ENCODE results near the gene TMEM232. TPM values are rescaled to one million over a fixed set of nuclear protein-coding genes. Genes with fewer than 3 reads are reported as not detected.

Gene TMEM232
- total RNA-seq, 2 experiments from 2014 or later: 0.98 to 1.1 TPM

DNA sequence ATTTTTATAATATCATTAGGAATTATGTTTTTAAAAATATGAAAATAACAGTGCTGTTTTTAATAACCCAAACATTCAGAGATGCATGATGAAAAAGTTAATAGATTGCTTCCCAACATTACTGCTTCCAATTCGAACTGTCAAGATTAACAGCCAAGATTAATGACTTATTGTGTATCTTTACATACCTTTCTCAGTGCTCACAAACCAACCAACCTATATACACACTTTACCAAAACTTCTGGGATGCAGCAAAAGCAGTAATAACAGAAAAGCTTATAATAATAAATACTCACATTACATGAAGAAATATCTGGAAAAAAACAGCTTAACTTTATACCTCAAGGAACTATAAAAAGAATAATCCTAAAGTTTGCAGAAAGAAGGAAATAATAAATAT lies 82.1 kb downstream of the TMEM232 start:
- DNase-seq: no peak
- Histone ChIP-seq H3K36me3 (ENCODE audit: insufficient read depth, low read length) (no peaks in the 10 kb centered on the region), H3K27me3 (ENCODE audit: control insufficient read depth in 1 of 2, insufficient read depth in 2 of 2, low read length in 2 of 2) (no peaks in the 10 kb centered on the region), H3K9me3 (ENCODE audit: control insufficient read depth in 1 of 2, insufficient read depth in 1 of 2, low read length in 2 of 2) (peaks cover 0 to 3% of the 10 kb centered on the region in 2 experiments), H3K4me3 (ENCODE audit: low read length) (no peak overlapping the region), H3K4me1 (ENCODE audit: insufficient read depth, low read length) (no peaks in the 10 kb centered on the region), H3K27ac (ENCODE audit: low read depth in 1 of 2, low read length in 2 of 2) (no peak overlapping the region)
- H3K36me3 Mint-ChIP-seq (ENCODE audit: low read depth): no peaks in the 10 kb centered on the region
- ChIA-PET POLR2A (no interaction called here), CTCF (no interaction called here)
- H3K9me3 Mint-ChIP-seq: no peaks in the 10 kb centered on the region
- TF ChIP-seq CTCF (IDR thresholded peaks at IDR 0.05): no peak
- no peak overlapping the region for H3K4me3 Mint-ChIP-seq
- H3K27ac Mint-ChIP-seq: no peak overlapping the region
- peaks cover 6% of the 10 kb centered on the region for H3K27me3 Mint-ChIP-seq
- peaks cover 1% of the 10 kb centered on the region for H3K4me1 Mint-ChIP-seq (ENCODE audit: low read depth)
- intact Hi-C loops (cut with DNase I, micrococcal nuclease): no loop called here
- no peak for ATAC-seq (ENCODE audit: poor library complexity)

GRCh38 chr5:110638970-110639902 lies 87.2 kb downstream of the TMEM232 start:
- H3K27me3 ChIP-seq (ENCODE audit: control insufficient read depth in 1 of 2, insufficient read depth in 2 of 2, low read length in 2 of 2): no peaks in the 10 kb centered on the region
- ATAC-seq (ENCODE audit: poor library complexity): no peak
- CTCF ChIA-PET: no interaction called here

DNA sequence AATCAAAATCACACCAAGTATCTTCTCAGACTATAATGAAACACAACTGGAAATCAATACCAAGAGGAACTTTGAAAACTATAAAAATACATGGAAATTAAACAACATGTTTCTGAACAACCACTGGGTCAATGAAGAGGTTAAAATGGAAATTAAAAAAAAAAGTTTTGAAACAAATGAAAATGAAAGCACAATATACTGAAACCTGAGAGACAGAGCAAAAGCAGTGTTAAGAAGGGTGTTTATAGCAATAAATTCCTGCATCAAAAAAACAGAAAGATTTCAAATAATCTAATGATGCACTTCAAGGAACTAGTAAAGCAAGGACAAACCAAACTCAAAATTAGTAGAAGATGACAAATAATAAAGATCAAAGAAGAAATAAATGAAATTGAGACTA lies 92.0 kb downstream of the TMEM232 start:
- no peaks in the 10 kb centered on the region for H3K36me3 ChIP-seq (ENCODE audit: insufficient read depth, low read length)
- H3K36me3 Mint-ChIP-seq (ENCODE audit: low read depth): no peaks in the 10 kb centered on the region
- H3K4me3 ChIP-seq (ENCODE audit: low read length): no peak overlapping the region
- CTCF ChIA-PET: no interaction called here
- H3K9me3 Mint-ChIP-seq: no peaks in the 10 kb centered on the region
- intact Hi-C loops (cut with DNase I, micrococcal nuclease): no loop called here
- no peak overlapping the region for H3K27ac Mint-ChIP-seq
- no peaks in the 10 kb centered on the region for H3K27me3 ChIP-seq (ENCODE audit: control insufficient read depth in 1 of 2, insufficient read depth in 2 of 2, low read length in 2 of 2)
- H3K9me3 ChIP-seq (ENCODE audit: control insufficient read depth in 1 of 2, insufficient read depth in 1 of 2, low read length in 2 of 2): no peaks in the 10 kb centered on the region
- H3K4me3 Mint-ChIP-seq: no peak overlapping the region
- H3K4me1 Mint-ChIP-seq (ENCODE audit: low read depth): peaks cover 11% of the 10 kb centered on the region
- H3K27ac ChIP-seq (ENCODE audit: low read depth in 1 of 2, low read length in 2 of 2): no peak overlapping the region
- no peaks in the 10 kb centered on the region for H3K4me1 ChIP-seq (ENCODE audit: insufficient read depth, low read length)
- no peak for DNase-seq
- POLR2A ChIA-PET: no interaction called here
- no peak for TF ChIP-seq CTCF (IDR thresholded peaks at IDR 0.05)
- no peaks in the 10 kb centered on the region for H3K27me3 Mint-ChIP-seq
- ATAC-seq (ENCODE audit: poor library complexity): no peak

More at GRCh38 chr5:110638970-110639902, 87.2 kb downstream of the TMEM232 start:
- Mint-ChIP-seq H3K9me3 (no peaks in the 10 kb centered on the region), H3K27ac (no peak overlapping the region), H3K27me3 (peaks cover 6% of the 10 kb centered on the region), H3K4me3 (no peak overlapping the region), H3K36me3 (ENCODE audit: low read depth) (no peaks in the 10 kb centered on the region), H3K4me1 (ENCODE audit: low read depth) (peaks cover 11% of the 10 kb centered on the region)
- Histone ChIP-seq H3K27ac (ENCODE audit: low read depth in 1 of 2, low read length in 2 of 2) (no peak overlapping the region), H3K9me3 (ENCODE audit: control insufficient read depth in 1 of 2, insufficient read depth in 1 of 2, low read length in 2 of 2) (no peaks in the 10 kb centered on the region), H3K36me3 (ENCODE audit: insufficient read depth, low read length) (no peaks in the 10 kb centered on the region), H3K4me1 (ENCODE audit: insufficient read depth, low read length) (no peaks in the 10 kb centered on the region), H3K4me3 (ENCODE audit: low read length) (no peak overlapping the region)
- POLR2A ChIA-PET: no interaction called here
- TF ChIP-seq CTCF (IDR thresholded peaks at IDR 0.05): no peak
- intact Hi-C loops (cut with DNase I, micrococcal nuclease): no loop called here
- no peak for DNase-seq

All from CD4-positive, alpha-beta T cell (primary cell).